Upper lobe of left lung (tissue), 6 donors: ENCODE measurements around the gene SULF2. TPM values are rescaled to one million over a fixed set of nuclear protein-coding genes. Genes with fewer than 3 reads are reported as not detected.

ENCODE experiments used
- ATAC-seq, 2 donors: fragments of 200-7000 bp; cut with Tn5 transposase; one replicate each; pipeline ENCODE4 v1.9.1; 2022; ENCODE audit warnings: mild to moderate bottlenecking in 2 of 2, moderate library complexity in 2 of 2; ENCODE audit not compliant: low FRiP score in 2 of 2
- DNase-seq, 2 donors: peaks; one replicate each; pipeline ENCODE4 v3.0.0-alpha.2; 2019 to 2020
- H3K27ac ChIP-seq, 4 donors: fragments of 200-600 bp; sonication (generic); one replicate each; pipeline ENCODE4 v1.5.1; 2016 to 2019
- H3K27me3 ChIP-seq, 4 donors: fragments of 200-600 bp; sonication (generic); one replicate each; pipeline ENCODE4 v1.5.1; 2017 to 2019
- H3K36me3 ChIP-seq, 4 donors: fragments of 200-600 bp; sonication (generic); one replicate each; pipeline ENCODE4 v1.5.1; 2016 to 2019
- H3K4me1 ChIP-seq, 4 donors: fragments of 200-600 bp; sonication (generic); one replicate each; pipeline ENCODE4 v1.5.1; 2018 to 2019
- H3K4me3 ChIP-seq, 4 donors: fragments of 200-600 bp; sonication (generic); one replicate each; pipeline ENCODE4 v1.5.1; 2017 to 2019; ENCODE audit warnings: mild to moderate bottlenecking in 2 of 4, moderate library complexity in 1 of 4
- H3K9me3 ChIP-seq, 4 donors: fragments of 200-600 bp; sonication (generic); one replicate each; pipeline ENCODE4 v1.5.1; 2018 to 2019
- EP300 ChIP-seq, 4 donors: sonication (generic); formaldehyde crosslinking; IDR thresholded peaks; one replicate each; pipeline ENCODE4 v1.5.1; 2017; ENCODE audit warnings: antibody characterized with exemption in 4 of 4, control low read depth in 2 of 4
- POLR2A ChIP-seq, 4 donors: fragments of 450-650 bp; IDR thresholded peaks; one replicate each; pipeline ENCODE4 v1.5.1; 2016 to 2017; ENCODE audit warnings: antibody characterized with exemption in 4 of 4, mild to moderate bottlenecking in 2 of 4
- POLR2AphosphoS5 ChIP-seq, 2 donors: sonication (generic); formaldehyde crosslinking; IDR thresholded peaks; one replicate each; pipeline ENCODE4 v1.5.1; 2017; ENCODE audit warnings: antibody characterized with exemption in 2 of 2
- WGBS, 2 donors: methylation state at CpG; one replicate each; pipeline ENCODE4 v1.1.5; 2017 to 2018; 5-methylcytosine and 5-hydroxymethylcytosine counted together
- total RNA-seq, 6 donors: library from RNA; depleted of rRNA in 4 of 6; stranded (reverse); fragments of >200 nt in 4 of 6; gene quantifications; one replicate each; pipeline versions ENCODE4 v1.1.0 to v1.2.1, GENCODE V29; 2016 to 2021
- TF ChIP-seq, protein P1 (sequence below), 6 experiments: fragments of 450-650 bp in 4 of 6; fragments of 200-600 bp in 2 of 6; sonication (generic) in 2 of 6; IDR thresholded peaks; one replicate each; pipeline ENCODE4 v1.5.1; 2016 to 2019; ENCODE audit warnings: antibody characterized with exemption in 6 of 6
- donor health status: DM: no; HTN: no; CAD: no; lungs with moderate emphysema.
- donor health status: DM: no; HTN: yes; CAD: no; lungs with severe emphysema.

The SULF2 gene
- total RNA-seq, 6 donors from 2014 or later = 15.0 to 63.8 (median 21.7) TPM

DNA sequence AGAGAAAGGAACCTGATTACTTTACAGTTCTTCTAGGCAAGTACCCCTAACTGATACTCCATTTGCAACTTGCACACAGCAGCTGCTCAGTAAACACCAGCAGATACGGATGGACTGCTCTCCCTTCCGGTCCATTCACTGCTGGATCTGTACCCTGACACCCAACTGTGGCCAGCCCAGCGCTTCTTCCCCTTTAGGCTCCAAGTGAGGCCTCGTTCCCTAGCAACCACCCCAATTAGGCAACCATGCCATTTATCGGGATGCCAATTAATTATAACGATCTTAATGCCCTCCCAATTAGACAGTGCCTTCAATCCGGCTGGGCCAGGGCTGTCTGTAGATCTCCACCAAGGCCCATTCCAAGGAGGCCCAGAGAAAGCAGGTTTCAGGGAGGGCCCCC is 3.2 kb downstream of the SULF2 start:
- H3K4me1 ChIP-seq = peaks cover 9 to 33% (median 21%) of the 10 kb centered on the region in 4 donors
- H3K36me3 ChIP-seq = no peaks in the 10 kb centered on the region
- H3K27me3 ChIP-seq = peaks cover 0 to 8% (median 4%) of the 10 kb centered on the region in 4 donors
- ATAC-seq (no peak), DNase-seq (no peak)
- 80 to 92% methylated on average over 7 of the region's 7 CpGs for WGBS, 2 donors
- H3K4me3 ChIP-seq = no peak overlapping the region
- no peak overlapping the region for H3K27ac ChIP-seq
- peaks cover 0 to 4% (median 0%) of the 10 kb centered on the region in 4 donors for H3K9me3 ChIP-seq
- TF ChIP-seq EP300 (IDR thresholded peaks at IDR 0.05) (no peak), POLR2A (IDR thresholded peaks at IDR 0.05) (no peak)
- TF ChIP-seq, protein P1, sequence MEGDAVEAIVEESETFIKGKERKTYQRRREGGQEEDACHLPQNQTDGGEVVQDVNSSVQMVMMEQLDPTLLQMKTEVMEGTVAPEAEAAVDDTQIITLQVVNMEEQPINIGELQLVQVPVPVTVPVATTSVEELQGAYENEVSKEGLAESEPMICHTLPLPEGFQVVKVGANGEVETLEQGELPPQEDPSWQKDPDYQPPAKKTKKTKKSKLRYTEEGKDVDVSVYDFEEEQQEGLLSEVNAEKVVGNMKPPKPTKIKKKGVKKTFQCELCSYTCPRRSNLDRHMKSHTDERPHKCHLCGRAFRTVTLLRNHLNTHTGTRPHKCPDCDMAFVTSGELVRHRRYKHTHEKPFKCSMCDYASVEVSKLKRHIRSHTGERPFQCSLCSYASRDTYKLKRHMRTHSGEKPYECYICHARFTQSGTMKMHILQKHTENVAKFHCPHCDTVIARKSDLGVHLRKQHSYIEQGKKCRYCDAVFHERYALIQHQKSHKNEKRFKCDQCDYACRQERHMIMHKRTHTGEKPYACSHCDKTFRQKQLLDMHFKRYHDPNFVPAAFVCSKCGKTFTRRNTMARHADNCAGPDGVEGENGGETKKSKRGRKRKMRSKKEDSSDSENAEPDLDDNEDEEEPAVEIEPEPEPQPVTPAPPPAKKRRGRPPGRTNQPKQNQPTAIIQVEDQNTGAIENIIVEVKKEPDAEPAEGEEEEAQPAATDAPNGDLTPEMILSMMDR (IDR thresholded peaks at IDR 0.05) = no peak

DNA sequence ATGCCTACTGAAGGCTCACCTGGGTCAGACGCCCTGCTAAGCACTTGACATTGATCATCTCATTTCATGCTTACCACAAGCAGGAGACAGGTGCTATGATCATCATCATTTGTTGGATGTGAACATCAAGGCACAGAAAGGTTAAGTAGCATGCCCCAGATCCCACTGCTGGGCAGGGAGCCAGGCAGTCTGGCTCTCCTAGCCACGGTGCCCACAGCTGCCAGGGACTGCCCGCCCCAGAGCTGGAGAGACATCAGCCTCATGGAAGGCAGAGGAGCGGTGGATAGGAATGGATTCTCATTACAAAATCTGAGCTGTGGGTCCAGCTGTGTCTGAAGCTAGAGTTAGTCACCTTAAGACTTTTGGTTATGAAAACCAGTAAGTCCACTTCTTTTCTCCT is 3.6 kb downstream of the SULF2 start:
- ATAC-seq = no peak
- Histone ChIP-seq H3K27ac (no peak overlapping the region), H3K4me3 (no peak overlapping the region), H3K36me3 (no peaks in the 10 kb centered on the region), H3K9me3 (peaks cover 0 to 4% (median 0%) of the 10 kb centered on the region in 4 donors), H3K4me1 (peaks cover 9 to 29% (median 21%) of the 10 kb centered on the region in 4 donors), H3K27me3 (peaks cover 0 to 8% (median 4%) of the 10 kb centered on the region in 4 donors)
- WGBS, 2 donors = 78 to 100% methylated on average over 2 to 4 of the region's 4 CpGs
- TF ChIP-seq POLR2A (IDR thresholded peaks at IDR 0.05) = no peak
- no peak for TF ChIP-seq EP300 (IDR thresholded peaks at IDR 0.05)
- TF ChIP-seq, protein P1 (IDR thresholded peaks at IDR 0.05) = no peak
- TF ChIP-seq POLR2AphosphoS5 (IDR thresholded peaks at IDR 0.05) = no peak
- DNase-seq = no peak

DNA sequence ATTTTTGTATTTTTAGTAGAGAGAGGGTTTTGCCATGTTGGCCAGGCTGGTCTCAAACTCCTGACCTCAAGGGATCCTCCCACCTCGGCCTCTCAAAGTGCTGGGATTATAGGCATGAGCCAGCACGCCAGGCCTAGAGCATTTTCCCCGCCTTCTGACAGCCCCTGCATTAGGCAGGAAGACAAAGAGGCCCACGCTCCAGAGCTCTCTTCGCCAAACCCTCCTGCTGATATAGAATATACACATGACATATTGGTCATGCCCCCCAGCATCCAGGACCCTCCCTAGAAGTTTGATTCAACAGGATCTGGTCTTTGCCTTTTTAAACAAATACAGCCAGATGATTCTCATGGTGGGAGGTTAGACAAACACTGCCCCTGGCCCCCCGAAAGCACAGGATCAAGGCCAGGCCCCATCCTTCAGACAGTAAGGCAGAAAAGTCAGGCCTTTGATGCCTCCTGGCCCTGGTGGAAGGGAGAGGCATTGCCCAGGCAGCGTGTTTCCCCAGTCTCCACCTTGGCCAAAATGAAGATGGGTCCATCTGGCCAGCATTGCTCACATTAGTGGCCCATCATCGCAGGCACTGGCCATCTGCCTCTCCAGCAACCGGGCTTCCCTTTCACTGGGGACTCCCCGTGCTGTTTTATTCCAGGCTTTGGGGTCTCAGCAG is 4.4 kb downstream of the SULF2 start:
- Histone ChIP-seq H3K36me3 (no peaks in the 10 kb centered on the region), H3K9me3 (peaks cover 0 to 4% (median 0%) of the 10 kb centered on the region in 4 donors), H3K27ac (no peak overlapping the region), H3K4me3 (no peak overlapping the region), H3K27me3 (peaks cover 0 to 8% (median 4%) of the 10 kb centered on the region in 4 donors), H3K4me1 (peaks cover 9 to 21% (median 16%) of the 10 kb centered on the region in 4 donors)
- TF ChIP-seq EP300 (IDR thresholded peaks at IDR 0.05) (no peak), POLR2A (IDR thresholded peaks at IDR 0.05) (no peak), POLR2AphosphoS5 (IDR thresholded peaks at IDR 0.05) (no peak)
- TF ChIP-seq, protein P1 (IDR thresholded peaks at IDR 0.05) = no peak
- 88 to 93% methylated on average over 6 to 10 of the region's 10 CpGs for WGBS, 2 donors
- ATAC-seq (no peak), DNase-seq (no peak)

DNA sequence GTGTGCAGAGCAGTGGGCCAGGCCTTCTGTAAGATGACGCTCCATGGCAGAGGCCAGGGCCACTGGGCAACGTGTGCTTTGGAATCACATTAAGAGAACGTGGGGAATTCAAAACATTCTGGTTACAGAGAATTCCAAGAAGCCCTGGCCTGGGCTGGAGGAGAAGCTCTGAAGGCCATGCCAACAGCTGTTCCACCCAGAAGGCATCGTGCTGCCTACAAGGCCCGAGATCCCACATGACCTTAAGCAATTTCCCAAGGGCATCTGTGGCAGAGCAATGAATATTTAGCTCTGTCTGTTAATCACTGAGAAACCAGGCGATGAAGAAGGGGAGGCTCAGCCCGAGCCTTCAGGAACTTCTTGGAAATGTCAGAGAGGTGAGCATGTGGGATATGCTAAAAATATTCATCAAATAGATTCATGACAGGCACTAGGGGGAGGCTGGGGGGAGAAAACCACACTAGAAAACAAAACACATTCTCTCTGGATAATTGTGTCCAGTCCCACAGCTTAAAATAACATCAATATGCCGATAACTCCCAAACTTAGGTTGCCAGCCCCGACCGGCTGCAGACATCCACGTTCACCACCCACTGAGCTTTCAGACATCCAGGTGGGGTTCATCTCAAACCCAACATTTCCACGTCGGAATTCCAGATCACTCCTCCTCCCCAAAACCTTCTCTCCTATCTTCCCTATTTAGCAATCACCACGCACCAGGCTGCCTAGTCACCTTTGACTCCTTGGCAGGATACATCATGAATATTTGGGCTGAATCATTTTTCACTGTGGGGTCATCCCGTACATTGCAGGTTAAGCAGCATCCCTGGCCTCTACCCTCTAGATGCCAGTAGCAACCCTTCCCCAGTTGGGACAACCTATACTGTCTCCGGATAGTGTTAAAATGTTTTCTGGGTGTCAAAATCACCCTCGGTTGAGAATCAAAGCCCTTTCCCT is 6.6 kb downstream of the SULF2 start:
- no peak for ATAC-seq
- 83 to 88% methylated on average over 17 of the region's 17 CpGs for WGBS, 2 donors
- TF ChIP-seq, protein P1 (IDR thresholded peaks at IDR 0.05) = no peak
- TF ChIP-seq POLR2AphosphoS5 (IDR thresholded peaks at IDR 0.05) (no peak), EP300 (IDR thresholded peaks at IDR 0.05) (no peak), POLR2A (IDR thresholded peaks at IDR 0.05) (no peak)

More for the DNA sequence above, 6.6 kb downstream of the SULF2 start:
- H3K4me3 ChIP-seq = no peak overlapping the region
- DNase-seq = no peak
- H3K4me1 ChIP-seq = peaks cover 0 to 7% (median 3%) of the 10 kb centered on the region in 4 donors
- H3K27ac ChIP-seq = no peak overlapping the region
- H3K27me3 ChIP-seq = no peaks in the 10 kb centered on the region
- peaks cover 0 to 4% (median 2%) of the 10 kb centered on the region in 4 donors for H3K9me3 ChIP-seq
- H3K36me3 ChIP-seq = no peaks in the 10 kb centered on the region
